GM19324 (cell line): ENCODE data around the gene MAP1B.

Source experiments
- ATAC-seq: cut with Tn5 transposase; IDR thresholded peaks from one replicate; pipeline ENCODE4 v1.9.1; 2021; ENCODE audit warnings: mild to moderate bottlenecking, moderate library complexity; ENCODE audit not compliant: unreplicated experiment, low FRiP score

The MAP1B gene

GRCh38 chr5:72126796-72127195 lies 19.5 kb downstream of the MAP1B start:
- no peak for ATAC-seq

GRCh38 chr5:72129725-72130124 lies 22.4 kb downstream of the MAP1B start:
- no peak for ATAC-seq

GRCh38 chr5:72130351-72130761 lies 23.1 kb downstream of the MAP1B start:
- ATAC-seq = no peak

- ATAC-seq = no peak
Observed at GRCh38 chr5:72133212-72133990, 26.1 kb downstream of the MAP1B start.

- ATAC-seq = no peak
Observed at GRCh38 chr5:72134226-72134899, 27.1 kb downstream of the MAP1B start.

GRCh38 chr5:72137826-72138409 lies 30.6 kb downstream of the MAP1B start:
- no peak for ATAC-seq

GRCh38 chr5:72138943-72139521 lies 31.8 kb downstream of the MAP1B start:
- no peak for ATAC-seq

- no peak for ATAC-seq
Observed at GRCh38 chr5:72140711-72141110, 33.4 kb downstream of the MAP1B start.

GRCh38 chr5:72141440-72142355 lies 34.4 kb downstream of the MAP1B start:
- no peak for ATAC-seq

- ATAC-seq = no peak
Observed at GRCh38 chr5:72144762-72145161, 37.5 kb downstream of the MAP1B start.

GRCh38 chr5:72145348-72145747 lies 38.1 kb downstream of the MAP1B start:
- no peak for ATAC-seq

- ATAC-seq = no peak
Observed at GRCh38 chr5:72146056-72146455, 38.8 kb downstream of the MAP1B start.

- no peak for ATAC-seq
Observed at GRCh38 chr5:72147569-72147968, 40.3 kb downstream of the MAP1B start.

- ATAC-seq = no peak
Observed at GRCh38 chr5:72149742-72150141, 42.5 kb downstream of the MAP1B start.

- no peak for ATAC-seq
Observed at GRCh38 chr5:72151169-72151568, 43.9 kb downstream of the MAP1B start.

- ATAC-seq = no peak
Observed at GRCh38 chr5:72151646-72152045, 44.4 kb downstream of the MAP1B start.

- ATAC-seq = no peak
Observed at GRCh38 chr5:72152545-72152944, 45.3 kb downstream of the MAP1B start.

GRCh38 chr5:72153551-72153950 lies 46.3 kb downstream of the MAP1B start:
- no peak for ATAC-seq

GRCh38 chr5:72154076-72154756 lies 46.9 kb downstream of the MAP1B start:
- ATAC-seq = no peak
